Urinary bladder (tissue), 4 donors: Measurements from ENCODE around the gene ATP5ME. TPM values are rescaled to one million over a fixed set of nuclear protein-coding genes. Genes with fewer than 3 reads are reported as not detected.

Source experiments
- DNase-seq: peaks from one replicate; pipeline ENCODE4 v3.0.0-alpha.2; 2015; ENCODE audit errors: extremely low spot score
- H3K27ac ChIP-seq: one replicate; pipeline ENCODE4 v1.5.1; 2013; ENCODE audit warnings: low read depth, mild to moderate bottlenecking, moderate library complexity
- H3K36me3 ChIP-seq: one replicate; pipeline ENCODE4 v1.6.1; 2013; ENCODE audit warnings: mild to moderate bottlenecking, moderate library complexity; ENCODE audit not compliant: insufficient read depth
- H3K4me1 ChIP-seq: one replicate; pipeline ENCODE4 v1.6.1; 2013; ENCODE audit warnings: mild to moderate bottlenecking, moderate library complexity; ENCODE audit not compliant: insufficient read depth
- H3K4me3 ChIP-seq: one replicate; pipeline ENCODE4 v1.5.1; 2013; ENCODE audit warnings: low read depth, low read length
- WGBS: extraction: QIAGEN DNeasy Blood & Tissue Kit; methylation state at CpG from one replicate; pipeline ENCODE4 v1.1.7; 2013; 5-methylcytosine and 5-hydroxymethylcytosine counted together
- polyA plus RNA-seq: library from polyadenylated mRNA; stranded (reverse); fragments of 200-250 nt; gene quantifications from one replicate; pipeline ENCODE4 v1.2.3, GENCODE V29; 2013
- total RNA-seq: library from RNA; depleted of rRNA; stranded (reverse); fragments of >200 nt; gene quantifications from one replicate; pipeline ENCODE4 v1.2.3, GENCODE V29; 2014
- donor health status: healthy with polysubstance abuse.
- donor health status: healthy.

Gene ATP5ME
- total and polyA plus RNA-seq, 2 donors = 160 to 430 TPM

DNA sequence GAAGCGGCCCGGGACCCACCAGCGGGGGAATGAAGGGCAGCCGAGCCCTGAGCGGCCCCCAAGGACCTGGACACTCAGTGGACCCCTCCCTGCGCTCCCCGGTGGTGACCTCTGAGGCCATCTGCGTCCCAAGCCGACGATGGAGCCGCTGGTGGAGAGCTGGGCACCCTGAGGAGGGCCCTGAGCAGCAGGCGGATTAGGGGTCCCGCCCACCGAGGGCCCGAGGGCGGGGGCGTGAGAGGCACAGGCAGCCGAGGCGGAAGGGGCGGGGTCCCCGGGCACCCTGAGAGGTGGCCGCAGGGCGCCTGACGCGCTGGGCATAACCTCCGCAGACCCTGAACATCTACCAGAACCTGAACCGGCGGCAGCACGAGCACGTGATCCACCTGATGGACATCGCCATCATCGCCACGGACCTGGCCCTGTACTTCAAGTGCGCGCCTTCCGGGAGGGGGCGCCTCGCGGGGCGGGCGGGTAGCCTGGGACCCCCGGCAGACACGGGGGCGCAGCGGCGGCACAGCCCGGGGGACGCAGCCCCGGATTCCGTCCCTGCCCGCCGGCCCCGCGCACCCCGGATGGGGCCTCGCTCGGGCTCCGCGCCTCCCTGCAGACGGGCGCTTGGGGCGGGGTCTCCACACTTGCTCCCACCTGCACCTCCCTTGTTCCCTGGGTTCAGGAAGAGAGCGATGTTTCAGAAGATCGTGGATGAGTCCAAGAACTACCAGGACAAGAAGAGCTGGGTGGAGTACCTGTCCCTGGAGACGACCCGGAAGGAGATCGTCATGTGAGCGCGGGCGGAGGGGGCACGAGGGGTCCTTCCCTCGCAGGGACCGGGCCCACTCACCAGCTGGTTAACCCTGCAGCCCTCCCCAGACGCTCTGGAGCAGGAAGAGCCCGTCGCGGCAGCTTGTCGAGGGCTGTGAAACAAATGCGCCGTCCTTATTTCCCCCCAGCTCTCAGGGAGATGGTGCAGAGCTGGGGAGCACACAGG lies 10.3 kb downstream of the ATP5ME start:
- WGBS = 2% methylated on average over 80 of the region's 80 CpGs
- Histone ChIP-seq H3K4me3 (peak overlapping the region; percentile 60), H3K27ac (no peak overlapping the region), H3K36me3 (no peaks in the 10 kb centered on the region), H3K4me1 (no peaks in the 10 kb centered on the region)
- no peak for DNase-seq

DNA sequence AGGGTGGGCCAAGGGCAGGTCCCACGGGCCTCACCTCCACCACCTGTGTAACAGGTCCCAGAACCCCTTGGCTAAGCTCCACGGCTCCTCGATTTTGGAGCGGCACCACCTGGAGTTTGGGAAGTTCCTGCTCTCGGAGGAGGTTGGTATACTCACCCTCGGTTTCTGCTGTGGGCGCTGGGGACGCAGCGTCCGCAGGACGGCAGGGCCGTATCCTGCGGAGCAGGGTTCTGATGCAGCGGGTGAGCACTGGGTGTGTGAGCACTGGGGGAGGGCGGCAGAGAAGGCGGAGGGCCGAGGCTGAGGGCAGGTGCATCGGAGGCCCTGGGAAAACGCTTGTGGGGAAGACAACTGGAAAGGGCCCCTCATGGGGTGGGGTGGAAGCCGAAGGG lies 11.0 kb downstream of the ATP5ME start:
- 45% methylated on average over 20 of the region's 20 CpGs for WGBS
- H3K4me1 ChIP-seq = no peaks in the 10 kb centered on the region
- no peak for DNase-seq
- H3K27ac ChIP-seq = no peak overlapping the region
- no peaks in the 10 kb centered on the region for H3K36me3 ChIP-seq
- H3K4me3 ChIP-seq = peak overlapping the region; percentile 60

DNA sequence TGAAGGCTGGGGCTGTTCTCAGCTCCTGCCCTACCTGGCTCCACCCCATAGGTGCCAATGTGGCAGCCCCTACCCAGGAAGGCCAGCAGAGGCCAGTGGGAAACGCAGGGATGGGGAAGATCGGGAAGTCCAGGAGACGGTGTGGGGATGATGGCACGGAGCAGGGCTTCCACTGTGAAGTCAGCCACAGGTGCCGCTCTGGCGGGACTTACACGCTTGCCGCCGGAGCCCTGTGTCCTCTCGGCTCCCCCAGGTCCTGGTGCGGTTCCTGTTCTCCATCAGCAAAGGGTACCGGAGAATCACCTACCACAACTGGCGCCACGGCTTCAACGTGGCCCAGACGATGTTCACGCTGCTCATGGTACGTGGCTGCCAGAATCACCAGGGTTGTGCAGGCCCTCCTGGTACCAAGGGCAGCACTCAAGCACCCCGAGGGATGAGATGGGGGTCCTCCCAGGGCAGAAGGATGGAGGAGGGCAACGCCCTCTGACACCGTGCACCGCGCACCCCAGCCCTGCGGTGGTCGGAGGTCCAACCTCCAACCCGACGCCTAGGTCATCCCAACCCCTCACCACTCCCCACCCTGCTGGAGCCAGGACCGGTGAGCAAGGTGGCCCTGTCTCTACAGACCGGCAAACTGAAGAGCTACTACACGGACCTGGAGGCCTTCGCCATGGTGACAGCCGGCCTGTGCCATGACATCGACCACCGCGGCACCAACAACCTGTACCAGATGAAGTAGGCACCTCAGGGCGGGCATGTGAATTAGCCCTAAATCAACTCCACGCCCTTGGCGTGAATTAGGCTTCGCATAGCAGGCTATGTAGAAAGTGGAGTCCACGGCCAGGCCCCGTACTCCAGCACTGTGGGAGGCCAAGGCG lies 12.0 kb downstream of the ATP5ME start:
- Histone ChIP-seq H3K27ac (no peak overlapping the region), H3K4me3 (no peak overlapping the region), H3K36me3 (no peaks in the 10 kb centered on the region), H3K4me1 (no peaks in the 10 kb centered on the region)
- 98% methylated on average over 42 of the region's 42 CpGs for WGBS
- DNase-seq = no peak

DNA sequence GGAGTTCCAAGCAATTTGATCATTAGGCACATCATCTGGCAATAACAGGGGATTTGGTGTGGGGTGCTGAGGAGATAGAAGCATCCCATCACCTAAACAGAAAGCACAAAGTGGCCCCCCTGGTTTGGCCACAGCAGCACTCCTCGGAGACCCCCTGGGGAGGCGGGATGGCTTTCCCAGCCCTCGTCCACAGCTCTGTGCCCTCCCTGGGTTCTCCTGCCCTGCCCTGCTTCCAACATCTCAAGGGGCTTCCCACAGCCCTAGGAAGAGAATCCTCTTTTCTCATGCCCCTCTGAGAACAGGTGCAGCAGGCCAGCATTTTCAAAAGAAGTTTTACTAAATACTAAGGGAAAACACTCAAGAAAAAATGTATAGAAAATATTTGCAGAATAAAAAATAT lies 12.8 kb downstream of the ATP5ME start:
- Histone ChIP-seq H3K4me3 (no peak overlapping the region), H3K27ac (no peak overlapping the region), H3K36me3 (no peaks in the 10 kb centered on the region), H3K4me1 (no peaks in the 10 kb centered on the region)
- 94% methylated on average over 3 of the region's 3 CpGs for WGBS
- no peak for DNase-seq

DNA sequence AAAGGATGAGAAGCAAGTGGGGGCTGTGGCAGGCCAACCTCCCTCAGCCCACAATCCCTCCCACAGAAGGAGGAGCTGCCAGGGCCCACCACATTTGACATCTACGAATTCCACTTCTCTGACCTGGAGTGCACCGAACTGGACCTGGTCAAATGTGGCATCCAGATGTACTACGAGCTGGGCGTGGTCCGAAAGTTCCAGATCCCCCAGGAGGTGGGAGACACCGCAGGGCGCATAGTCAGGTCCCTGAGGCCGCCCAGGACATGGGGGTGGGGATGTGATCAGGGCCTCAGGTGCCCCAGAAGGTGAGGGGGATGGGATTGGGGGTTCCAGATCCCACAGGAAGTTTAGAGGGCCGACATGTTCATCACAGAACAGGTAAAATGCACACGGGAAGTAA lies 13.7 kb downstream of the ATP5ME start:
- WGBS = 92% methylated on average over 10 of the region's 10 CpGs

DNA sequence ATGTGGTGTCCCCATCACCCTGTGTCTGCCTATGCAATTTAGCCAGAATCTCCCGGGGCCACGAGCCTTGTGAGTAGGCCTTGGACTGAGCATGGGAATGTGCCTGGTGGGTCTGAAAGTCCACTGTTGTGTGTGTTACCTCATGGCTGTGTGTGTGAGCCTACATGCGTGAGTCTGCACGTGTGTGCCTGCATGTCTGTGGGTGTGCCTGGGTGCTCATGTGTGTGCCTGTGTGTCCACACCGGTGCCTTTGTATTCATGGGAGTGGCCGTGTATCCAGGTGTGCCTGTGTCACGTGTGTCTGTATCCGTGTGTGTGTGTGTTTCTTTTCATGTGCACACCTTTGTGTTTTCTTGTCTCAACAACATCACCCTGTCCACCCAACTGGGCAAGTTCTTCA lies 14.2 kb downstream of the ATP5ME start:
- 93% methylated on average over 8 of the region's 8 CpGs for WGBS
- H3K4me3 ChIP-seq = no peak overlapping the region
- H3K36me3 ChIP-seq = no peaks in the 10 kb centered on the region
- DNase-seq = no peak
- no peak overlapping the region for H3K27ac ChIP-seq
- H3K4me1 ChIP-seq = no peaks in the 10 kb centered on the region

More for the DNA sequence above, 13.7 kb downstream of the ATP5ME start:
- no peaks in the 10 kb centered on the region for H3K36me3 ChIP-seq
- no peak for DNase-seq
- H3K4me3 ChIP-seq = no peak overlapping the region
- H3K4me1 ChIP-seq = no peaks in the 10 kb centered on the region
- no peak overlapping the region for H3K27ac ChIP-seq

DNA sequence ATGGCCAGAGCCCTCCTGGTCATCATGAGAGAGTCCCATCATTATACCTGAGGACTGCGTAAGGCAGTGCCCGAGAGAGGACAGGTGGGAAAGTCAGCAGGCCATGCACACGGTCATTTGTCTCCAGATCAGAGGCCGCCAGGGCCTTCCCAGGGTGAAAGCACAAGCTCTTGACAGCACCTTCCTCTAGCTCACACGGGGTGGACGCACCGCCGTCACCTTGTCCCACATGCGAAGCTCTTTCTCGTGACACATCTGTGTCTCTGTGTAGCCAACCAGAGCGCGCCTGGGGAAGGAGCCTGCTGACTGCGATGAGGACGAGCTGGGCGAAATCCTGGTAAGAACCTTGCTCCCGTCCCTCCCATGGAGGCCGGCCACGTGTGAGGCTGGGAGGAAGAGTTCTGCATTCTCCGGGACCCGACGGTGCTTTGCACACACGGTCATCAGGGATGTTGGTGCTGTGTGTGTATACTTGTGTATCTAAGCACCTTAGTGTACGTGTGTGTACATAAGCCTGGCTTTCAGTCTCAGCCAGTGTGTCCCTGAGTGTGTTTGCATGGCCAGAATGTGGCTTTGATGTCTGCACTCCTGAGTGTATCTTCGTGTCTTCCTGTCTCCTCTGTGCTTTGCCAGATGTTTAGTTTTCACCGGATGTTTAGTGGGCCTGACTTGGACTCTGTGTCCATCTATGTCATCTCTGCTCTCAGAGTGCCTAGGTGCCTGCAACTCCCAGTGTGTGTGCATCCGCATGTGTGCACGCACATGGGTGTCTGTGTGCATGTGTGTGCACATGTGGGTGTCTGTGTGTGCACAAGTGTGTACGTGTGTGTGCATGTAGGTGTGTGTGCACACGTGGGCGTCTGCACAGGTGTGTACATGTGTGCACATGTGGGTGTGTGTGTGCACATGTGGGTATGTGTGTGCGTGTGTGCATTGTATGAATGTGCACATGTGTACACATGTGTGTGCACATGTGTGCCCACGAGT lies 15.1 kb downstream of the ATP5ME start:
- DNase-seq = no peak

DNA sequence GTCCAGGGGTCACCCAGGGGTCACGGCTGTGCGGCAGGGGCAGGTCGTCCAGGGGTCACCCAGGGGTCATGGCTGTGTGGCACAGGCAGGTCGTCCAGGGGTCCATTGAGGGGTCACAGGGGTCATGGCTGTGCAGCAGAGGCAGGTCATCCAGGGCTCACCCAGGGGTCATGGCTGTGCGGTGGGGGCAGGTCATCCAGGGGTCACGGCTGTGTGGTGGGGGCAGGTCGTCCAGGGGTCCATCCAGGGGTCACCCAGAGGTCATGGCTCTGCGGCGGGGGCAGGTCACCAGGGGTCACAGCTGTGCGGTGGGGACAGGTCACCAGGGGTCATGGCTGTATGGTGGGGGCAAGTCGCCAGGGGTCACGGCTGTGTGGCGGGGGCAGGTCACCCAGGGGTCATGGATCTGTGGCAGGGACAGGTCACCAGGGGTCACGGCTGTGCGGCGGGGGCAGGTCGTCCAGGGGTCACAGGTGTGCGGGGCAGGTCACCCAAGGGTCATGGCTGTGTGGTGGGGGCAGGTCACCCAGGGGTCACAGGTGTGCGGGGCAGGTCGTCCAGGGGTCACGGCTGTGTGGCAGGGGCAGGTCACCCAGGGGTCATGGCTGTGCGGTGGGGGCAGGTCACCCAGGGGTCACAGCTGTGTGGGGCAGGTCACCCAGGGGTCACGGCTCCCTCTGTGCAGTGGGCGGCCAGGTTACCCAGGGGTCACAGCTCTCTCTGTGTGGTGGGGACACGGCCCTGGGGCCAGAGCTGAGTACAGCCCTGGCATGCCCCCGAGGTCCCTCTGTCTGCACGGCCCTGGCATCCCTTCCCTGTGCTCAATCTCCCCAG lies 16.0 kb downstream of the ATP5ME start:
- 84% methylated on average over 27 of the region's 27 CpGs for WGBS
- Histone ChIP-seq H3K36me3 (no peaks in the 10 kb centered on the region), H3K4me1 (no peaks in the 10 kb centered on the region), H3K4me3 (no peak overlapping the region), H3K27ac (no peak overlapping the region)
- no peak for DNase-seq

More for the DNA sequence above, 15.1 kb downstream of the ATP5ME start:
- Histone ChIP-seq H3K36me3 (no peaks in the 10 kb centered on the region), H3K27ac (no peak overlapping the region), H3K4me3 (no peak overlapping the region), H3K4me1 (no peaks in the 10 kb centered on the region)
- WGBS = 90% methylated on average over 32 of the region's 32 CpGs

DNA sequence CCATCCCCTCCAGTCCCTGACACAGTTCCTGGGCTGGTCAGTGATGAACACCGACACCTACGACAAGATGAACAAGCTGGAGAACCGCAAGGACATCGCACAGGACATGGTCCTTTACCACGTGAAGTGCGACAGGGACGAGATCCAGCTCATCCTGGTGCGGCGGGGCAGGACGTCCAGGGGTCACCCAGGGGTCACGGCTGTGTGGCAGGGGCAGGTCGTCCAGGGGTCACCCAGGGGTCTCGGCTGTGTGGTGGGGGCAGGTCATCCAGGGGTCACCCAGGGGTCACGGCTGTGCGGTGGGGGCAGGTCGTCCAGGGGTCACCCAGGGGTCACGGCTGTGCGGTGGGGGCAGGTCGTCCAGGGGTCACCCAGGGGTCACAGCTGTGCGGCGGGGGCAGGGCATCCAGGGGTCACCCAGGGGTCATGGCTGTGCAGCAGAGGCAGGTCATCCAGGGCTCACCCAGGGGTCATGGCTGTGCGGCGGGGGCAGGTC lies 16.7 kb downstream of the ATP5ME start:
- Histone ChIP-seq H3K4me3 (no peak overlapping the region), H3K27ac (no peak overlapping the region), H3K4me1 (no peaks in the 10 kb centered on the region), H3K36me3 (no peaks in the 10 kb centered on the region)
- DNase-seq = no peak
- 78% methylated on average over 23 of the region's 23 CpGs for WGBS

DNA sequence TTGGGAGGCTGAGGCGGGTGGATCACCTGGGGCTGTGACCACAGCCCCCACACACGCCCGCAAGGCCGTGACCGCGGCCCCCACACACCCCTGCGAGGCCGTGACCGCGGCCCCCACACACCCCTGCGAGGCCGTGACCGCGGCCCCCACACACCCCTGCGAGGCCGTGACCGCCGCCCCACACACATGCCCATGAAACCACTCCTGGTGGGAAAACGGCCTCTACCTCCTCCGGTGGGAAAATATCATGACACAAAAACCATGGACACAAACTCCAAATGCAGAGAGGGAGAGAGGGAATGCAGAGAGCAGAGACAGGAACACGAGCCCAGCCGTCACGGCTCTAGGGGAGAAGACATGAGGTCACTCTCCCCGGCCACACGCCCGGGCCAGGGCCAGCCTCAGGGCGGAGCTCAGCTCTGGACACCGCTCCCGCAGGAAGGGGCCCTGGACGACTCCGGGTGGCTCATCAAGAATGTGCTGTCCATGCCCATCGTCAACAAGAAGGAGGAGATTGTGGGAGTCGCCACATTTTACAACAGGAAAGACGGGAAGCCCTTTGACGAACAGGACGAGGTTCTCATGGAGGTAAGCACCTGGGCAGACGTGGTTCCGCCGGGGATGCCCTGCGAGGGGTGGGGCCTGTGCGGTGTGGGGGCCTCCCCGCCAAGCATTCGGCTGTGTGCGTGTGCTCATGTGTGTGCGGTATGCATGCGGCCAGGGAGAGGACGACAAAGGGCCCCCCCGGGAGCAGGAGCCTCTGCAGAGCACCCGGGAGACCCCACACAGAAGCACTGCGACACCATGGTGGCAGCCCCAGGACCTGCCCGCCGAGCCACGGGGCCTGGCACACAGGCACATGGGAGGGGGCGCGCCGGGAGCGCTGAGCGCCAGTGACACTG lies 17.4 kb downstream of the ATP5ME start:
- no peak for DNase-seq
- 70% methylated on average over 58 of the region's 58 CpGs for WGBS
- Histone ChIP-seq H3K4me1 (no peaks in the 10 kb centered on the region), H3K36me3 (no peaks in the 10 kb centered on the region), H3K4me3 (no peak overlapping the region), H3K27ac (no peak overlapping the region)

DNA sequence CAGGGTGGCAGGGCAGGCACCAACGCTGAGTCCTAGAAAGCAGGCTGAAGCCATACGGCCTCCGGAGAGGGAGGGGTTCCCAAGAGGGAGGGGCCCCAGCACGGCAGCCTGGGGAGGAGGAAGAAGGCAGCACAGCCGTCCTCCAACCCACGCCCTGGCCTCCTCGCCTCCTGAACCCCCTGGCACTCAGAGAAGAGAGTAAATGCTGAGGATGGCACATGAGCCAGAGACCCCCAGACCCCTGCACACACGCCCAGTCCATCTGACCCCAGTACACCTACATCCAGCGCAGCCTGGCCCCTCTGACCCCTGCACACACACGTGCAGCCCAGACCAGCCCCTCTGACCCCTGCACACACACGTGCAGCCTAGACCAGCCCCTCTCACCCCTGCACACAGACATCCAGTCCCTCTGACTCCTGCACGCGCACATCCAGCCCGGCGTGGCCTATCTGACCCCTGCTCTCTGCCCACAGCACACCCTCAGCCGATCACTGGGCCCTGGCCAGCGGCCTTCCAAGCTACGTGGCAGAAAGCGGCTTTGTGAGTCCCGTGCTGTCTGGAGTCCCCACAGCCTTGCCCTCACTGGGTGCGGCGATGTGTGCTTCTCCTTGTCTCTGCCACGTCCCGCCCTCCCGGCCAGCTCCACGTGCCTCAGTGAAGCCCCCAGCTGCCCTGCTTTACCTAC lies 18.5 kb downstream of the ATP5ME start:
- H3K4me1 ChIP-seq = no peaks in the 10 kb centered on the region
- 67% methylated on average over 26 of the region's 26 CpGs for WGBS

More for the DNA sequence above, 18.5 kb downstream of the ATP5ME start:
- DNase-seq = no peak
- Histone ChIP-seq H3K4me3 (no peak overlapping the region), H3K27ac (no peak overlapping the region), H3K36me3 (no peaks in the 10 kb centered on the region)
